HepG2 (cell line): ENCODE data around the gene CEP128. TPM values are rescaled to one million over a fixed set of nuclear protein-coding genes. Genes with fewer than 3 reads are reported as not detected.

Experiments
- ATAC-seq: fragments of 200-7000 bp; cut with Tn5 transposase; 3 replicates; pipeline ENCODE4 v1.9.1; 2020; ENCODE audit warnings: mild to moderate bottlenecking, moderate library complexity
- BruUV-seq: library from RNA; stranded (reverse); fragments of 400-500 nt; replicated peaks from 2 replicates; lab custom pipeline; 2021; lab: Mats Ljungman, UMichigan
- CTCF ChIA-PET: fragments of 300-600 bp; formaldehyde crosslinking; extraction: SDS; loops from one replicate; lab custom pipeline; 2021; ENCODE audit warnings: low total read pairs, inconsistent platforms, low intra/inter-chr PET ratio; lab: Yijun Ruan, JAX
- POLR2A ChIA-PET: fragments of 350-600 bp; sonication (Branson Sonifier 250); formaldehyde crosslinking; loops from one replicate; lab custom pipeline; 2020; ENCODE audit warnings: antibody characterized with exemption, inconsistent platforms; lab: Yijun Ruan, JAX
- DNase-seq: peaks from one replicate; pipeline ENCODE4 v3.0.0-alpha.2; 2015; ENCODE audit warnings: low spot score
- FAIRE-seq: peaks from 3 replicates; lab custom pipeline; 2011; peaks lifted over from hg19 to GRCh38; lab: Jason Lieb, UNC
- H2AFZ ChIP-seq: one replicate; pipeline ENCODE4 v1.6.1; 2011; ENCODE audit warnings: low read length, inconsistent platforms
- H3K27ac ChIP-seq: fragments of 300-600 bp; 3 replicates; pipeline ENCODE4 v1.8.0; 2011; ENCODE audit warnings: mixed run types, mild to moderate bottlenecking, mixed read lengths, low read length, inconsistent platforms; ENCODE audit not compliant: insufficient read depth; ENCODE audit errors: extremely low read length
- H3K27me3 ChIP-seq, 2 experiments: fragments of 200-600 bp in 1 of 2; 2 replicates in 1 of 2; 3 replicates in 1 of 2; pipeline versions ENCODE4 v1.6.0 to v1.8.0; 2011; ENCODE audit warnings: low read length in 2 of 2, mild to moderate bottlenecking in 2 of 2, moderate library complexity in 2 of 2, inconsistent platforms in 1 of 2; ENCODE audit not compliant: insufficient read depth in 2 of 2, control insufficient read depth in 1 of 2
- H3K36me3 ChIP-seq, 2 experiments: fragments of 200-600 bp in 1 of 2; replicated peaks in 1 of 2; 2 replicates in 1 of 2; 3 replicates in 1 of 2; pipeline versions ENCODE4 v1.5.1 to v1.8.0; 2011; ENCODE audit warnings: low read length in 2 of 2, inconsistent platforms in 1 of 2; ENCODE audit not compliant: insufficient read depth in 2 of 2, control insufficient read depth in 1 of 2
- H3K4me1 ChIP-seq: 2 replicates; pipeline ENCODE4 v1.5.1; 2012; ENCODE audit warnings: low read length, inconsistent platforms; ENCODE audit not compliant: insufficient read depth
- H3K4me2 ChIP-seq: 2 replicates; pipeline ENCODE4 v1.6.0; 2011; ENCODE audit warnings: low read depth, low read length, inconsistent platforms
- H3K4me3 ChIP-seq, 3 experiments: fragments of 200-600 bp in 1 of 3; sonication (generic), shearing (Covaris generic) in 1 of 3; replicated peaks in 1 of 3; 2 replicates each; pipeline ENCODE4 v1.5.1; 2011 to 2016; ENCODE audit warnings: low read length in 3 of 3, inconsistent platforms in 2 of 3, low read depth in 2 of 3, mild to moderate bottlenecking in 2 of 3, control low read depth in 1 of 3, mixed read lengths in 1 of 3; ENCODE audit not compliant: insufficient read depth in 1 of 3
- H3K79me2 ChIP-seq: one replicate; pipeline ENCODE4 v1.6.1; 2011; ENCODE audit warnings: low read length, inconsistent platforms; ENCODE audit not compliant: insufficient read depth
- H3K9ac ChIP-seq: 2 replicates; pipeline ENCODE4 v1.6.0; 2011; ENCODE audit warnings: mild to moderate bottlenecking, low read depth, low read length, inconsistent platforms; ENCODE audit not compliant: insufficient read depth
- H3K9me3 ChIP-seq: 2 replicates; pipeline ENCODE4 v1.5.1; 2012; ENCODE audit warnings: mild to moderate bottlenecking, low read length
- H4K20me1 ChIP-seq: 2 replicates; pipeline ENCODE4 v1.6.0; 2011; ENCODE audit warnings: inconsistent platforms, mild to moderate bottlenecking, low read length, moderate library complexity; ENCODE audit not compliant: insufficient read depth
- NFRKB ChIP-seq: fragments of 450-650 bp; IDR thresholded peaks from 2 replicates; pipeline ENCODE4 v1.6.1; 2017
- PATZ1 ChIP-seq: sonication (generic); formaldehyde crosslinking; IDR thresholded peaks from 2 replicates; pipeline ENCODE4 v1.4.0; 2020; ENCODE audit warnings: missing genetic modification reagents
- STAG1 ChIP-seq: sonication (generic); formaldehyde crosslinking; IDR thresholded peaks from 2 replicates; pipeline ENCODE4 v1.4.0; 2020; ENCODE audit warnings: missing genetic modification reagents
- THAP11 ChIP-seq: IDR thresholded peaks from 2 replicates; pipeline ENCODE4 v1.6.1; 2016; ENCODE audit warnings: missing biosample characterization, missing genetic modification reagents
- ZNF101 ChIP-seq: sonication (generic); formaldehyde crosslinking; IDR thresholded peaks from 2 replicates; pipeline ENCODE4 v1.4.0; 2020; ENCODE audit warnings: mild to moderate bottlenecking, low read depth, missing genetic modification reagents, borderline replicate concordance
- ZNF256 ChIP-seq: sonication (generic); formaldehyde crosslinking; conservative IDR thresholded peaks from 2 replicates; pipeline ENCODE4 v1.4.0; 2020; ENCODE audit warnings: missing genetic modification reagents
- ZNF30 ChIP-seq: sonication (generic); formaldehyde crosslinking; IDR thresholded peaks from 2 replicates; pipeline ENCODE4 v1.5.0; 2020; ENCODE audit warnings: mild to moderate bottlenecking, missing genetic modification reagents
- WGBS: methylation state at CpG from one replicate; pipeline ENCODE4 v1.1.6; 2017; ENCODE audit warnings: low lambda C conversion rate; 5-methylcytosine and 5-hydroxymethylcytosine counted together
- in situ Hi-C: cut with HindIII; loops from 2 replicates; pipeline ENCODE4 v1.10.0; 2017; ENCODE audit warnings: low pct_unique_long_range_greater_than_20kb; ENCODE audit not compliant: extremely low pct_ligation_motif_present
- intact Hi-C: fragments of 100-400 bp; cut with micrococcal nuclease; formaldehyde crosslinking; loops from one replicate; pipeline ENCODE4 v1.10.0; 2022; ENCODE audit not compliant: unreplicated experiment
- polyA plus RNA-seq, 8 experiments: library from polyadenylated mRNA; depleted of rRNA in 3 of 8; stranded (reverse) in 7 of 8; unstranded in 1 of 8; fragments of >200 nt; fragmentation: Illumina TruSeq in 4 of 8; extraction: Trizol in 4 of 8; gene quantifications; 2 replicates each; pipeline versions ENCODE4 v1.2.1 to v1.2.3, GENCODE V29; 2011 to 2016; ENCODE audit warnings: low read depth in 4 of 8, missing spikeins in 1 of 8, mixed read lengths in 1 of 8; ENCODE audit not compliant: insufficient read depth in 1 of 8
- total RNA-seq, 5 experiments: library from RNA; depleted of rRNA; stranded (reverse); fragments of >200 nt; fragmentation: Illumina TruSeq; extraction: Trizol; gene quantifications; 2 replicates each; pipeline ENCODE4 v1.2.3, GENCODE V29; 2016; ENCODE audit warnings: low read depth in 1 of 5
- TF ChIP-seq, protein P1 (sequence below): sonication (generic); formaldehyde crosslinking; IDR thresholded peaks from 2 replicates; pipeline ENCODE4 v1.4.0; 2020; ENCODE audit warnings: missing genetic modification reagents

CEP128 gene
- total and polyA plus RNA-seq, 2 of the 13 experiments (the other 11 are each of a cell fraction or from before 2014, with no cell fraction given) = 1.3 to 7.5 TPM

DNA sequence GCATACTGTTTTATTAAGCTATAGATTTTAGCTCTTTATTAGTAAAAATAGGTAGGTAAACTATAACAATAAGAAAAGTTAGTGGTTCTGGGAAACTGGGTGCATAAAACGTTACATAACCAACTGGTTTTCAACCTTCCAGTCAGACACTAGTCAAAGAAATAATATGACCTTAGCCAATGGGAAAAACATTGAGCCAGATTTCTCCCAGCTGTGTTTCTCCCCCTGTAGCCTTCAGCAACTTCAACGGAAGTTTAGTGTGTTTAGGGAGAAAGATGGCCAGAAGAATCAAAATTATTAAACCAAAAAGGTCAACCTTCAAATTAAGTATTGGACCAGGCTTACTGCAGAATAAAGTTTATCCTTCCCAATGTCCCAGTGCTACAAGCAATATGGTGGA is 446.8 kb downstream of the CEP128 start:
- intact Hi-C loops = no loop called here
- Histone ChIP-seq H4K20me1 (no peaks in the 10 kb centered on the region), H3K4me1 (peaks cover 7% of the 10 kb centered on the region), H3K4me2 (no peak overlapping the region), H3K4me3 (no peak overlapping the region), H3K36me3 (no peaks in the 10 kb centered on the region), H3K79me2 (no peaks in the 10 kb centered on the region), H2AFZ (no peak overlapping the region), H3K9me3 (no peaks in the 10 kb centered on the region), H3K27me3 (no peaks in the 10 kb centered on the region), H3K27ac (no peak overlapping the region), H3K9ac (no peak overlapping the region)
- WGBS = 58% methylated on average over 2 of the region's 2 CpGs
- DNase-seq = no peak
- in situ Hi-C loops = no loop called here
- no TSS peak for BruUV-seq
- ChIA-PET POLR2A (no interaction called here), CTCF (no interaction called here)
- no peak for ATAC-seq
- TF ChIP-seq ZNF256 = no peak
- TF ChIP-seq, protein P1, sequence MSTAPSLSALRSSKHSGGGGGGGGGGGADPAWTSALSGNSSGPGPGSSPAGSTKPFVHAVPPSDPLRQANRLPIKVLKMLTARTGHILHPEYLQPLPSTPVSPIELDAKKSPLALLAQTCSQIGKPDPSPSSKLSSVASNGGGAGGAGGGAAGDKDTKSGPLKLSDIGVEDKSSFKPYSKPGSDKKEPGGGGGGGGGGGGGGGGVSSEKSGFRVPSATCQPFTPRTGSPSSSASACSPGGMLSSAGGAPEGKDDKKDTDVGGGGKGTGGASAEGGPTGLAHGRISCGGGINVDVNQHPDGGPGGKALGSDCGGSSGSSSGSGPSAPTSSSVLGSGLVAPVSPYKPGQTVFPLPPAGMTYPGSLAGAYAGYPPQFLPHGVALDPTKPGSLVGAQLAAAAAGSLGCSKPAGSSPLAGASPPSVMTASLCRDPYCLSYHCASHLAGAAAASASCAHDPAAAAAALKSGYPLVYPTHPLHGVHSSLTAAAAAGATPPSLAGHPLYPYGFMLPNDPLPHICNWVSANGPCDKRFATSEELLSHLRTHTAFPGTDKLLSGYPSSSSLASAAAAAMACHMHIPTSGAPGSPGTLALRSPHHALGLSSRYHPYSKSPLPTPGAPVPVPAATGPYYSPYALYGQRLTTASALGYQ = no peak
- FAIRE-seq = no peak

DNA sequence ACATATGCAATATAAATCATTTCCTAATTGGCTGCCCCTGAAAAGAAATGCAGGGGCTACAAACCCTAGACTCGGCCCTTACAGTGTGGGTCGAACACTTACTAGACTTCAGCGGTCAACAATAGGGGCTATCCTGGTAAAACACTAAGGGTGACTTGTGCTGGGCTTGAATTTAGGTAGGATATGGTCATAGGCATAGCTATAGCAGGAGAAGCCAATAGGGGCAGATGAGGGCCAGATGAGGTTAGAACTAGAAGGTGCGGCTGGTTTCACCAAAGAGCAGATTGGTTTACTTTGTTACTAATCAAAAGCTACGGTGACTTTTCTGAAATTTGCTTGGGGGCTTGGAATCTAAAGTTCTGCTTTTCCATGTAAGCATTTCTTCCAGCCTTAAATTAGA is 447.9 kb downstream of the CEP128 start:
- intact Hi-C loops = no loop called here
- ChIA-PET CTCF (no interaction called here), POLR2A (no interaction called here)
- Histone ChIP-seq H3K27me3 (no peaks in the 10 kb centered on the region), H3K4me2 (no peak overlapping the region), H3K4me1 (peaks cover 7% of the 10 kb centered on the region), H3K79me2 (no peaks in the 10 kb centered on the region), H3K9me3 (no peaks in the 10 kb centered on the region), H3K27ac (no peak overlapping the region), H2AFZ (no peak overlapping the region), H4K20me1 (no peaks in the 10 kb centered on the region), H3K4me3 (no peak overlapping the region), H3K36me3 (no peaks in the 10 kb centered on the region), H3K9ac (no peak overlapping the region)
- in situ Hi-C loops = no loop called here
- DNase-seq (no peak), FAIRE-seq (no peak), ATAC-seq (no peak)
- BruUV-seq = no TSS peak
- TF ChIP-seq ZNF101 (CRISPR knock-in tag) (no peak), THAP11 (CRISPR knock-in tag) (no peak), NFRKB (no peak), STAG1 (CRISPR knock-in tag) (no peak), PATZ1 (CRISPR knock-in tag) (no peak), ZNF30 (CRISPR knock-in tag) (no peak)
- 75% methylated on average over 5 of the region's 5 CpGs for WGBS
